Spleen (tissue), 7 donors: ENCODE results near the gene PRKG2.

ENCODE experiments used
- CTCF ChIP-seq, 11 experiments: fragments of 200-600 bp in 7 of 11; fragments of 450-650 bp in 4 of 11; sonication (generic) in 4 of 11; IDR thresholded peaks in 8 of 11; conservative IDR thresholded peaks in 3 of 11; 1 replicate in 7 of 11; 2 replicates in 4 of 11; pipeline versions ENCODE4 v1.4.0 to v1.8.0; 2016 to 2021; ENCODE audit warnings: antibody characterized with exemption in 11 of 11, inconsistent platforms in 4 of 11, mild to moderate bottlenecking in 1 of 11
- POLR2A ChIP-seq, 3 donors: fragments of 450-650 bp; IDR thresholded peaks; one replicate each; pipeline ENCODE4 v1.5.1; 2017; ENCODE audit warnings: antibody characterized with exemption in 3 of 3, mild to moderate bottlenecking in 1 of 3
- donor health status: DM: no; HTN: no; CAD: no; lungs with moderate emphysema.
- donor health status: DM: no; HTN: no; CAD: no.
- donor health status: DM: no; HTN: no; CAD: no.

- TF ChIP-seq POLR2A (IDR thresholded peaks at IDR 0.05), result no peak
- TF ChIP-seq CTCF (IDR thresholded peaks at IDR 0.05 in 8 of 11, conservative IDR thresholded peaks at IDR 0.05 in 3 of 11), result no peak
These were observed 52.1 kb downstream of the PRKG2 start for GRCh38 chr4:81162752-81163458.
